Activated CD4-positive, alpha-beta memory T cell treated with anti-CD3 and anti-CD28 coated beads for 36 hours (primary cell): Measurements from ENCODE around the gene MAP3K5. TPM values are rescaled to one million over a fixed set of nuclear protein-coding genes. Genes with fewer than 3 reads are reported as not detected.
"Not testable (repeated sequence)": the region's sequence is repeated elsewhere in the genome, so short reads cannot be mapped to it uniquely, and the experiment has no call there.

Source experiments
- CTCF ChIA-PET: fragments of 350-600 bp; sonication (Branson Sonifier 250); formaldehyde crosslinking; loops from one replicate; lab custom pipeline; 2021; ENCODE audit warnings: antibody characterized with exemption, inconsistent platforms; lab: Charles Lee
- POLR2A ChIA-PET: fragments of 350-600 bp; sonication (Branson Sonifier 250); formaldehyde crosslinking; loops from one replicate; lab custom pipeline; 2021; ENCODE audit warnings: antibody characterized with exemption; lab: Charles Lee
- DNase-seq: peaks from one replicate; pipeline ENCODE4 v3.0.0-alpha.2; 2020
- H3K27ac Mint-ChIP-seq: one replicate; pipeline ENCODE4 v1.8.0; 2021; ENCODE audit warnings: mixed read lengths
- H3K27me3 Mint-ChIP-seq: one replicate; pipeline ENCODE4 v1.8.0; 2021; ENCODE audit warnings: mixed read lengths
- H3K36me3 Mint-ChIP-seq: one replicate; pipeline ENCODE4 v1.8.0; 2021; ENCODE audit warnings: mixed read lengths
- H3K4me1 Mint-ChIP-seq: one replicate; pipeline ENCODE4 v1.8.0; 2021; ENCODE audit warnings: low read depth, mixed read lengths
- H3K4me3 Mint-ChIP-seq: one replicate; pipeline ENCODE4 v1.8.0; 2021; ENCODE audit warnings: mild to moderate bottlenecking, mixed read lengths
- H3K9me3 Mint-ChIP-seq: one replicate; pipeline ENCODE4 v1.8.0; 2021; ENCODE audit warnings: mixed read lengths
- intact Hi-C: fragments of 100-400 bp; cut with micrococcal nuclease; formaldehyde crosslinking; loops from one replicate; pipeline ENCODE4 v1.15.1; 2023
- total RNA-seq, 2 experiments: library from RNA; stranded (reverse); gene quantifications; one replicate each; pipeline ENCODE4 v1.2.3, GENCODE V29; 2021

MAP3K5 gene
- total RNA-seq, 2 experiments from 2014 or later, result 13.2 to 13.8 TPM

DNA sequence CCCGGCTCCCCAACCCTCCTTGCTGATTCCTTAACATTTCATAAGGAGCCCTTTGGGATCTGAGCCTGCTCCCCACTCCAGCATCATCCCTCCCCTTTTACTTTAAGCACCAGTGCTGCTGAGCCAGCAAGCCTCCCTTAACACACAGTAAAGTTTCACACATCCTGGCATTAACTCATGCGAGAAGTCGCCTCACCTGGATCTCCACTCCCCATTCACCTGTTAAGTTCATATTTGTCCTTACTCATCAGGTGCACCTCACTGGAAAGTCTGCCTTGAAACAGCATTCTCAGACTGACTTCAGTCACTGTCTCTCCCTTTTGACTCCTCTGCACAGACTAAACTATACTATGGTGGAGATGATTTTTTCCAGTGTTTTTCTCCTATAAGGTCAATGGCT is 194.2 kb downstream of the MAP3K5 start:
- intact Hi-C loops, result no loop called here
- POLR2A ChIA-PET, result no interaction called here
- H3K27ac Mint-ChIP-seq, result no peak overlapping the region
- no peak overlapping the region for H3K4me3 Mint-ChIP-seq
- H3K36me3 Mint-ChIP-seq, result peaks cover 24% of the 10 kb centered on the region
- no peaks in the 10 kb centered on the region for H3K9me3 Mint-ChIP-seq
- H3K27me3 Mint-ChIP-seq, result no peaks in the 10 kb centered on the region
- DNase-seq, result no peak
- CTCF ChIA-PET, result no interaction called here
- H3K4me1 Mint-ChIP-seq, result peaks cover 26% of the 10 kb centered on the region

DNA sequence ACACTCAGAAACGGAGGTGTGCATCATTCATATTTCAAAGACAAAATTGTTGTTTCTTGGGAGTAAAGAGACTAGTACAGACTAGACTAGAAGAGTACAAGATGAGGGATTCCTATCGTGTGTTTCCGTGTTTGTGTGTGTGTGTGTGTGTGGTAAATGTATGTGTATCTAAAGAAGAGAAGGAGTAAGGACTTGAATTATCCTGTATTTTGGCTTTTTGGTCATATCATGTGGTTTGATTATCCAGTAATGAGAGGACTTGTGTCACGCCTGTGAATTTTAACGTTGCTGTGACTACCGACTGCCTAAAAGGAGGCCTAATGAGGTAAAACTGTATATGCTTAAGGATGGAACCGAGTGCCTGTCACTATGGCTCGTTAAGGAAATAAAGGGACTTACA is 197.6 kb downstream of the MAP3K5 start:
- Mint-ChIP-seq H3K36me3 (peaks cover 35% of the 10 kb centered on the region), H3K27me3 (no peaks in the 10 kb centered on the region), H3K9me3 (peaks cover 3% of the 10 kb centered on the region), H3K4me3 (peak overlapping the region; percentile 57), H3K27ac (peak overlapping the region; percentile 89), H3K4me1 (peaks cover 33% of the 10 kb centered on the region)
- ChIA-PET CTCF (interaction anchor here (0.6 to 2.2 kb wide), 6 partner anchors 44 to 305 kb away, joined by 3 to 13 read pairs (median 5); partner anchors contain the start of genes BCLAF1, MAP3K5 and MAP7), POLR2A (interaction anchor here (0.5 to 1.5 kb wide), 6 partner anchors 8 to 304 kb away, joined by 3 to 5 read pairs (median 4); partner anchors contain the start of genes BCLAF1, MAP3K5 and PEX7)
- intact Hi-C loops, result loop anchor here (1.0 to 2.0 kb wide), 4 partner anchors 14 to 306 kb away; partner anchors contain the start of gene BCLAF1
- no peak for DNase-seq

DNA sequence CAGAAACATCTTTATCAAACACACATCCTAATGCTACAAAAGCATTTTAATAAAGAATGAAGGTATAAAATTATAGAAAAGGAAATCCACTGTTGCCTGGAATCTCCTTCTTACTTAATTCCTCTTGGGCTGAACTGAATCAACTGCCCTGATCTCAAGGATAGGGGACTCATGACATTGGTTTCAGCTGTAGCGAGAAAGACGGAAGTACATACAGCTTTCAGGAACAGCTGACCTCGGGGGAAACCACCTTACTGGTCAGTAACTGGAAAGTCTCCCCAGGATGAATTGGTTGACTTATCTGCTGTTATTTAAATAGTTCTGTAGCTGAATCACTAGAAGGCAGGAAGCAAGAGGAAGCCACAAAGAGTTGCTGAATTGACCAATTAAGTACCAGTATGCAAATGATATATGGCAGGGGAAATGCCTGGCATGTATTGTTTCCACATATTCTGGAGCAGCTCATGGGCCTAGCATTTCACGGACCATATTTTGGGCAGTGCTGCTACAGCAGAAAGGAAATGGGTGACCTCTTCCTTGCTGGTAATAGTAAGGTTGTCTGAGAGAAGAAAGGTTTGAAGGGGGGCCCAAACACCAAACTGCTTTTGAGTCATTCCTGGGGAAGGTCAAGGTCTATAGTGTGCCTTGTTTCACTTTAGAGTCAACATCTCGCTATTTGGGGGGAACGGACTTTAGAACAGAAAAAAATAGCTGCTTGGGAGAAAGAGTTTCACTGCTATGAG is 198.4 kb downstream of the MAP3K5 start:
- no peaks in the 10 kb centered on the region for H3K27me3 Mint-ChIP-seq
- H3K9me3 Mint-ChIP-seq, result peaks cover 3% of the 10 kb centered on the region
- H3K4me1 Mint-ChIP-seq, result peaks cover 33% of the 10 kb centered on the region
- H3K36me3 Mint-ChIP-seq, result peaks cover 40% of the 10 kb centered on the region
- intact Hi-C loops, result loop anchor here (1.0 to 2.0 kb wide), 5 partner anchors 14 to 305 kb away; partner anchors contain the start of genes BCLAF1 and PEX7
- H3K4me3 Mint-ChIP-seq, result peak overlapping the region; percentile 57
- H3K27ac Mint-ChIP-seq, result peak overlapping the region; percentile 89
- peak; percentile 79 for DNase-seq
- ChIA-PET POLR2A (interaction anchor here (0.7 to 1.5 kb wide), 7 partner anchors 50 to 328 kb away, joined by 3 to 5 read pairs (median 3); partner anchors contain the start of genes BCLAF1, MAP3K5, PEX7 and SLC35D3), CTCF (interaction anchor here (0.6 to 2.2 kb wide), 10 partner anchors 12 to 678 kb away, joined by 3 to 13 read pairs (median 4); partner anchors contain the start of genes BCLAF1, MAP3K5 and MAP7)

DNA sequence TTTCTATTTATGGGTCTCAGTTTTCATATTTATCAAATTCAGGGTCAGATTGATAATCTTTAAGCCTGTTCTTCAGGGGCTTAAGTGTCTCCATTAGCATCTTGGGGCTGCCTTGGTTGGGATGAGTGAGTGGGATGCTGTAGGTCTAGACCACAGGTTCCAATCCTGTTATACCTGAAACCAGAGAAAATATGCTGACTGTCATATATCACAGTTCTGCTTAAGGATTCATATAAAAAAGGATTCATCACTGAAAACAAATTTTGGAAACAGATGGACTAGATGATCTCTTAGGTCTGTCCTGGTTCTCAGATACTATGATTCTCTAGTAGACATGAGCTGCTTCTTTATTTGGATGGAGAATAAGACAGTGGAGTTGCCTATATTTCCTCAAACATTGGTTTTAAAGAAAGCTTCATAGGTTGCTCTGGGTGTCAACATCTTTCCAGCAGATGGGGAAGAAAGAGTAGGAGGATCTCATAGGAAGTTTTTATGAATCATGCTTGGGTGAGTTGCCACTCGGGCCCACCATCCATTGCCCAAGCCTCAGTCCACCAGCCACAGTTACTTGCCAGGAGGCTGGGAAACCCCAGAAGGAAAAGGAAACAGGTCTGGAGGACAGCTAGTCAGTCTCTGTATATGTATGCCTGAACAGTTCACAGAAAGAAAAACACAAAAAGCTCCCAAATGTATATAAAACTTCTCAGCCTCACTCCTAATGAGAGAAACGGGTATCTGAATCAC is 199.2 kb downstream of the MAP3K5 start:
- intact Hi-C loops, result loop anchor here (1.0 kb wide), 1 partner anchor 229 kb away; the partner anchor contains the start of gene PEX7
- Mint-ChIP-seq H3K36me3 (peaks cover 42% of the 10 kb centered on the region), H3K4me3 (no peak overlapping the region), H3K9me3 (peaks cover 3% of the 10 kb centered on the region), H3K27ac (peak overlapping the region; percentile 89), H3K27me3 (no peaks in the 10 kb centered on the region), H3K4me1 (peaks cover 33% of the 10 kb centered on the region)
- no peak for DNase-seq
- ChIA-PET CTCF (interaction anchor here (0.6 to 2.2 kb wide), 9 partner anchors 11 to 679 kb away, joined by 3 to 13 read pairs (median 4); partner anchors contain the start of genes BCLAF1, MAP3K5 and MAP7), POLR2A (interaction anchor here (0.7 to 1.5 kb wide), 5 partner anchors 51 to 329 kb away, joined by 3 to 5 read pairs (median 3); partner anchors contain the start of genes BCLAF1, PEX7 and SLC35D3)

DNA sequence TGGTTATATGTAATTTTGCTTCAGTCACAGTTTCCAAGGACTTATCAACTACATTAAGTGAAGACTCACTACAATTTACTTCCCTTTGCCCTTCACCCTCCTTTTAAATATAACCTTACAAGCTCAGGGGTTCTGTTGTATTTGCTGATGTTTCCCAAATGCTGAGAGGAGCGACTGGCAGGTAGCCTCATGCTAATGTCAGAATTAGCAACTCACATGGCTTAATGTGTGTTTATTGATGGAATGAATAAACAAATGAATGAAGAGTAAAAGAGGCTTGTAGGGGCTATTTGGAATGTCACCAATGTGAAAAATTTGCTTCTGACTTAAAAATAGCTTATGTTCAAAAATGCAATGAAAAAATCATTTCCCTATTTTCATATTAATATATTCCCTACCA is 200.7 kb downstream of the MAP3K5 start:
- peaks cover 3% of the 10 kb centered on the region for H3K9me3 Mint-ChIP-seq
- no peak overlapping the region for H3K27ac Mint-ChIP-seq
- POLR2A ChIA-PET, result no interaction called here
- H3K4me1 Mint-ChIP-seq, result peaks cover 33% of the 10 kb centered on the region
- intact Hi-C loops, result no loop called here
- CTCF ChIA-PET, result interaction anchor here (1.2 kb wide), 1 partner anchor 200 kb away, joined by 4 read pairs; the partner anchor contains the start of gene MAP3K5
- H3K36me3 Mint-ChIP-seq, result peaks cover 42% of the 10 kb centered on the region
- no peak for DNase-seq
- H3K27me3 Mint-ChIP-seq, result no peaks in the 10 kb centered on the region
- H3K4me3 Mint-ChIP-seq, result no peak overlapping the region

DNA sequence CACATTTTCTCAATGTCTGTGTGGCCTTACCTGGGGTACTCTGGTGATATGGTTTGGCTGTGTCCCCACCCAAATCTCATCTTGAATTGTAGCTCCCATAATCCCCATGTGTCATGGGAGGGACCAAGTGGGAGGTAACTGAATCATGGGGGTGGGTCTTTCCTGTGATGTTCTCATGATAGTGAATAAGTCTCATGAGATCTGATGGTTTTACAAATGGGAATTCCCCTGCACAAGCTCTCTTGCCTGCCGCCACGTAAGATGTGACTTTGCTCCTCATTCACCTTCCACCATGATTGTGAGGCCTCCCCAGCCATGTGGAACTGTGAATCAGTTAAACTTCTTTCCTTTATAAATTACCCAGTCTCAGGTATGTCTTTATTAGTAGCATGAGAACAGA is 201.4 kb downstream of the MAP3K5 start:
- H3K4me3 Mint-ChIP-seq, intact Hi-C loops, H3K9me3 Mint-ChIP-seq, CTCF ChIA-PET, POLR2A ChIA-PET, DNase-seq, H3K27me3 Mint-ChIP-seq, H3K27ac Mint-ChIP-seq: not testable (repeated sequence)
- Mint-ChIP-seq H3K4me1 (peaks cover 30% of the 10 kb centered on the region), H3K36me3 (peaks cover 40% of the 10 kb centered on the region)

DNA sequence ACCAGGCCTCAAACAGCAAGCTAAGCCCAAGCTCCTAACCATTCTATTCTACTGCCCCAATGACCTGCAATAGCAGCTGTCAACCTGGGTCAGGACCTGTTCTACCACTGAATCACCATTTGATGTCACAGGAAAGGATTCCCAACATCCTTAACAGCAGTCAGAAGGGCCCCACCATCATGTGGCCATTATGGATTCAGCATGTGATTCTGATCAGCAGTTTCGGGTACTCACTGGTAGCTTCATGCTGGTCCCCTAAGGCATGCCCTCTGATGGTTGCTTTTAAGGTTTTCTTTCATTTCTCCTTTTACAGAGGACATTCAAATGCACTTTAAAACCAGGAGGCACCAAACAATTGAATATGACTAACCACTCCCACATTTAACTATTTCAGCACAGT is 204.8 kb downstream of the MAP3K5 start:
- ChIA-PET POLR2A (no interaction called here), CTCF (interaction anchor here (2.0 kb wide), 1 partner anchor 57 kb away, joined by 6 read pairs; no protein-coding TSS in a partner anchor)
- Mint-ChIP-seq H3K4me3 (no peak overlapping the region), H3K27me3 (no peaks in the 10 kb centered on the region), H3K36me3 (peaks cover 38% of the 10 kb centered on the region), H3K27ac (no peak overlapping the region), H3K4me1 (peaks cover 3% of the 10 kb centered on the region), H3K9me3 (peaks cover 3% of the 10 kb centered on the region)
- no peak for DNase-seq
- intact Hi-C loops, result no loop called here

DNA sequence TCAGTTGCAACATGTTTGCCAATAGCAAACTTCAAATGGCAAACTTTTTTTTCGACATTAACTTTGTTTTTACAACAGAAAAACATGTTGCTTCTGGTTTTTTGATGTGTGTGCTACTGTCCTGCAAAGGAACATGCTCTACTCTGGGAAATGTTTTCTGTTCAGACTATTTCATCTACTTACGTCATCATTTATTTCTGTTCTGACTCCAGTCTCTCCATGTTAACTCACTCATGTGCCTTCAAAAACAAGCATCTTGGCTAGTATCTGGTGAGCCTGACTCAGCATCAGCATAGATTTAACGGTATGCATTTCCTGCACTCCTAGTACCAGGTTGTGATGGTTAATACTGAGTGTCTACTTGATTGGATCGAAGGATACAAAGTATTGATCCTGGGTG is 206.0 kb downstream of the MAP3K5 start:
- Mint-ChIP-seq H3K4me3 (no peak overlapping the region), H3K4me1 (peaks cover 3% of the 10 kb centered on the region)
- POLR2A ChIA-PET, result no interaction called here

DNA sequence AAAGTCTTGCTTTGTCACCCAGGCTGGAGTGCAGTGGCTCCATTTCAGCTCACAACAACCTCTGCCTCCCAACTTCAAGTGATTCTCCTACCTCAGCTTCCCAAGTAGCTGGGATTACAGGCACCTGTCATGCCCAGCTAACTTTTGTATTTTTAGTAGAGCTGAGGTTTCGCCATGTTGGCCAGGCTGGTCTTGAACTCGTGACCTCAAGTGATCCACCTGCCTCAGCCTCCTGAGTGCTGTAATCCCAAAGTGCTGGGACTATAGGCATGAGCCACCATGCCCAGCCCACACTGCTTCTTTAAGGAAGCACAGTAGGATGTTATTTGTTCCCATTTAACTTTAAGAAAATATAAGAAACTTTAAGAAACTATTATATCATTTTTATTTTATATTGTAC is 206.8 kb downstream of the MAP3K5 start:
- DNase-seq, H3K4me1 Mint-ChIP-seq, intact Hi-C loops, POLR2A ChIA-PET, H3K9me3 Mint-ChIP-seq, H3K4me3 Mint-ChIP-seq, H3K27me3 Mint-ChIP-seq, H3K27ac Mint-ChIP-seq: not testable (repeated sequence)
- H3K36me3 Mint-ChIP-seq, result peaks cover 28% of the 10 kb centered on the region
- CTCF ChIA-PET, result interaction anchor here (2.8 kb wide), 1 partner anchor 207 kb away, joined by 18 read pairs; the partner anchor contains the start of gene MAP3K5

More for the DNA sequence above, 206.0 kb downstream of the MAP3K5 start:
- Mint-ChIP-seq H3K27me3 (no peaks in the 10 kb centered on the region), H3K27ac (no peak overlapping the region), H3K9me3 (peaks cover 3% of the 10 kb centered on the region), H3K36me3 (peaks cover 30% of the 10 kb centered on the region)
- no peak for DNase-seq
- CTCF ChIA-PET, result no interaction called here
- intact Hi-C loops, result no loop called here

DNA sequence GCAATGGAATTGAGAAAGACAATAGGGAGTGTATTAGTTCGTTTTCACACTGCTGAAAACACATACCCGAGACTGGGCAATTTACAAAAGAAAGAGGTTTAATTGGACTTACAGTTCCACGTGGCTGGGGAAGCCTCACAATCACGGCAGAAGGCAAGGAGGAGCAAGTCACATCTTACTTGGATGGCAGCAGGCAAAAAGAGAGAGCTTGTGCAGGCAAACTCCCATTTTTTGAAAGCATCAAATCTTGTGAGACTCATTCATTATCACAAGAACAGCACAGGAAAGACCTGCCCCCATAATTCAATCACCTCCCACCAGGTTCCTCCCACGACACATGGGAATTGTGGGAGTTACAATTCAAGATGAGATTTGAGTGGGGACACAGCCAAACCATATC is 208.0 kb downstream of the MAP3K5 start:
- DNase-seq, H3K27me3 Mint-ChIP-seq, intact Hi-C loops, H3K9me3 Mint-ChIP-seq, H3K4me3 Mint-ChIP-seq, H3K27ac Mint-ChIP-seq, H3K4me1 Mint-ChIP-seq: not testable (repeated sequence)
- ChIA-PET POLR2A (interaction anchor here (0.6 kb wide), 1 partner anchor 19 kb away, joined by 3 read pairs; no protein-coding TSS in a partner anchor), CTCF (interaction anchor here (0.5 to 2.8 kb wide), 5 partner anchors 11 to 1644 kb away, joined by 3 to 18 read pairs (median 4); partner anchors contain the start of gene MAP3K5)
- H3K36me3 Mint-ChIP-seq, result peaks cover 30% of the 10 kb centered on the region

DNA sequence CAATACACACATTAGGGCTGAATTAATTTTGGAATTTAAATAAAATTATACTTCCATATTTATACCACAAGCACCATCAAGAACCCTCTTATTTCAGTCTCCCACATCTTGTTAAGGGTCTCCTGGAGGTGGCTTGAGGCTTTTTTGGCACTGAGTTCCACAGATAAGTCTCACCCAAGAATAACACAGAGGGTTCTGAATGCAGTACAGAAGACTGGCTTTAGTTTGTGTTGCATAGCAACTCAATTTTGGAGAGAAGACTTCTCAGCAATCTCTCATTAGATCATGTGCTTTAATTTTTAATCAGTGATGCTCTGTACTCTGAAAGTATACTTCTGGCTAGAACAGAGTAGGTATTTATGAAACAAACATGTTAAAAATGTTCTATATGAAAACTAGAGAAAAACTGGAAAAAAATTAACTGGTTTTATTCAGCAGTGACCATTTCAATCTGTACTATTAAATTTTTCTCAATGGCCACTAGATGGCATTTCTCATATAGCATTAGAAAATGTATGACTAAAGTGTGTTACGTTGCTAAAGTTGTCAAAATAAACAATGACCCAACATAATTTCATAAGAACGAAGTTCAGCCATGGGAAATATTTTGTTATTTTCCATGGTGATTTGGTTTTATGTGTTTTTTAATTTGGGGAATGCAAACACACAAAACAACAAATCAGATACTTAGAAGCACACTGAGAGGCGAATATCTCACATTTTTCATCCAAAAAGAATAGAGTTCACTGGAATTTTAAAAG is 209.4 kb downstream of the MAP3K5 start:
- ChIA-PET CTCF (interaction anchor here (1.2 to 2.8 kb wide), 5 partner anchors 10 to 210 kb away, joined by 3 to 18 read pairs (median 5); partner anchors contain the start of gene MAP3K5), POLR2A (no interaction called here)
- H3K36me3 Mint-ChIP-seq, result peaks cover 29% of the 10 kb centered on the region

More for the DNA sequence above, 209.4 kb downstream of the MAP3K5 start:
- no peak for DNase-seq
- Mint-ChIP-seq H3K27me3 (no peaks in the 10 kb centered on the region), H3K27ac (no peak overlapping the region), H3K4me3 (no peak overlapping the region), H3K4me1 (no peaks in the 10 kb centered on the region), H3K9me3 (no peaks in the 10 kb centered on the region)
- intact Hi-C loops, result loop anchor here (1.0 kb wide), 1 partner anchor 210 kb away; no protein-coding TSS in a partner anchor
